H9 (cell line): Measurements from ENCODE around the gene HPF1. TPM values are rescaled to one million over a fixed set of nuclear protein-coding genes. Genes with fewer than 3 reads are reported as not detected.

Experiments
- DNase-seq: peaks from one replicate; pipeline ENCODE4 v3.0.0-alpha.2; 2017
- H2AFZ ChIP-seq: one replicate; pipeline ENCODE4 v1.6.1; 2013; ENCODE audit warnings: mild to moderate bottlenecking, low read length, control low read depth, moderate library complexity
- H2AK5ac ChIP-seq: 2 replicates; pipeline ENCODE4 v1.6.1; 2013; ENCODE audit warnings: low read length, control low read depth, mixed read lengths; ENCODE audit not compliant: insufficient read length
- H2BK120ac ChIP-seq: one replicate; pipeline ENCODE4 v1.6.1; 2013; ENCODE audit warnings: low read depth, mild to moderate bottlenecking, low read length, control low read depth, inconsistent platforms; ENCODE audit not compliant: poor library complexity, severe bottlenecking
- H2BK12ac ChIP-seq: 2 replicates; pipeline ENCODE4 v1.6.1; 2013; ENCODE audit warnings: low read length, control low read depth, mixed read lengths, low read depth; ENCODE audit not compliant: insufficient read length
- H2BK15ac ChIP-seq: 2 replicates; pipeline ENCODE4 v1.6.1; 2013; ENCODE audit warnings: low read depth, low read length, control low read depth
- H2BK20ac ChIP-seq: one replicate; pipeline ENCODE4 v1.6.1; 2013; ENCODE audit warnings: low read depth, mild to moderate bottlenecking, low read length, control low read depth, inconsistent platforms; ENCODE audit not compliant: poor library complexity, severe bottlenecking
- H2BK5ac ChIP-seq: 2 replicates; pipeline ENCODE4 v1.6.1; 2013; ENCODE audit warnings: low read length, control low read depth, mixed read lengths; ENCODE audit not compliant: insufficient read length
- H3K14ac ChIP-seq: 2 replicates; pipeline ENCODE4 v1.6.1; 2013; ENCODE audit warnings: low read length, control low read depth; ENCODE audit not compliant: insufficient read depth
- H3K18ac ChIP-seq: 2 replicates; pipeline ENCODE4 v1.6.1; 2013; ENCODE audit warnings: low read depth, mild to moderate bottlenecking, mixed read lengths, low read length, control low read depth; ENCODE audit not compliant: insufficient read length
- H3K23ac ChIP-seq: 2 replicates; pipeline ENCODE4 v1.6.1; 2013; ENCODE audit warnings: low read length, control low read depth, mixed read lengths, low read depth; ENCODE audit not compliant: insufficient read length
- H3K23me2 ChIP-seq: 2 replicates; pipeline ENCODE4 v1.6.1; 2013; ENCODE audit warnings: low read depth, mild to moderate bottlenecking, mixed read lengths, low read length, control low read depth; ENCODE audit not compliant: insufficient read length, poor library complexity, severe bottlenecking
- H3K27ac ChIP-seq: 2 replicates; pipeline ENCODE4 v1.5.1; 2013; ENCODE audit warnings: low read length, control low read depth, mixed read lengths, low read depth; ENCODE audit not compliant: insufficient read length
- H3K27me3 ChIP-seq: 2 replicates; pipeline ENCODE4 v1.6.1; 2013; ENCODE audit warnings: low read length, control low read depth, inconsistent platforms; ENCODE audit not compliant: insufficient read depth
- H3K4ac ChIP-seq: 2 replicates; pipeline ENCODE4 v1.6.1; 2013; ENCODE audit warnings: low read depth, mild to moderate bottlenecking, control low read depth, inconsistent platforms, low read length, moderate library complexity
- H3K4me1 ChIP-seq: 2 replicates; pipeline ENCODE4 v1.6.1; 2013; ENCODE audit warnings: low read length, control low read depth, inconsistent platforms; ENCODE audit not compliant: insufficient read depth
- H3K4me2 ChIP-seq: 2 replicates; pipeline ENCODE4 v1.6.1; 2013; ENCODE audit warnings: low read length, control low read depth, mixed read lengths; ENCODE audit not compliant: insufficient read length, insufficient read depth
- H3K56ac ChIP-seq: 2 replicates; pipeline ENCODE4 v1.6.1; 2013; ENCODE audit warnings: low read depth, mild to moderate bottlenecking, mixed read lengths, low read length, control low read depth; ENCODE audit not compliant: insufficient read length
- H3K79me1 ChIP-seq: 2 replicates; pipeline ENCODE4 v1.6.1; 2013; ENCODE audit warnings: low read depth, mild to moderate bottlenecking, moderate library complexity, low read length, control low read depth, inconsistent platforms; ENCODE audit not compliant: insufficient read depth, poor library complexity, severe bottlenecking
- H3K79me2 ChIP-seq: 2 replicates; pipeline ENCODE4 v1.6.1; 2013; ENCODE audit warnings: low read length, control low read depth, inconsistent platforms; ENCODE audit not compliant: insufficient read depth
- H3K9ac ChIP-seq: 2 replicates; pipeline ENCODE4 v1.6.1; 2013; ENCODE audit warnings: low read length, control low read depth, mixed read lengths; ENCODE audit not compliant: insufficient read length; ENCODE audit errors: extremely low read depth
- H3K9me3 ChIP-seq: one replicate; pipeline ENCODE4 v1.6.1; 2013; ENCODE audit warnings: low read depth, low read length, inconsistent platforms; ENCODE audit not compliant: control insufficient read depth
- H3T11ph ChIP-seq: one replicate; pipeline ENCODE4 v1.6.1; 2013; ENCODE audit warnings: mild to moderate bottlenecking, low read length, control low read depth, inconsistent platforms
- H4K20me1 ChIP-seq: one replicate; pipeline ENCODE4 v1.6.1; 2013; ENCODE audit not compliant: control insufficient read depth, insufficient read length, insufficient read depth
- H4K5ac ChIP-seq: 2 replicates; pipeline ENCODE4 v1.6.1; 2013; ENCODE audit warnings: low read depth, mild to moderate bottlenecking, mixed read lengths, low read length, control low read depth; ENCODE audit not compliant: insufficient read length
- H4K8ac ChIP-seq: replicated peaks from 2 replicates; pipeline ENCODE4 v1.6.1; 2013; ENCODE audit warnings: low read length, control low read depth, mixed read lengths, low read depth; ENCODE audit not compliant: insufficient read length
- H4K91ac ChIP-seq: 2 replicates; pipeline ENCODE4 v1.6.1; 2013; ENCODE audit warnings: low read depth, mild to moderate bottlenecking, moderate library complexity, mixed read lengths, low read length, control low read depth; ENCODE audit not compliant: insufficient read length
- H3K27ac Mint-ChIP-seq, 3 experiments: 2 replicates in 2 of 3; 3 replicates in 1 of 3; pipeline ENCODE4 v1.8.0; 2020 to 2021; ENCODE audit warnings: mixed read lengths in 3 of 3, mild to moderate bottlenecking in 1 of 3, moderate library complexity in 1 of 3
- H3K27me3 Mint-ChIP-seq: 2 replicates; pipeline ENCODE4 v1.8.0; 2021; ENCODE audit warnings: low read depth, mild to moderate bottlenecking, moderate library complexity, mixed read lengths
- H3K36me3 Mint-ChIP-seq, 3 experiments: 2 replicates in 2 of 3; 3 replicates in 1 of 3; pipeline ENCODE4 v1.8.0; 2020 to 2021; ENCODE audit warnings: low read depth in 3 of 3, mixed read lengths in 3 of 3; ENCODE audit not compliant: insufficient read depth in 1 of 3
- H3K4me1 Mint-ChIP-seq, 2 experiments: 2 replicates each; pipeline ENCODE4 v1.8.0; 2020; ENCODE audit warnings: mixed read lengths in 2 of 2
- H3K4me3 Mint-ChIP-seq, 2 experiments: 2 replicates in 1 of 2; 3 replicates in 1 of 2; pipeline ENCODE4 v1.8.0; 2020 to 2021; ENCODE audit warnings: mild to moderate bottlenecking in 2 of 2, mixed read lengths in 2 of 2, moderate library complexity in 1 of 2
- H3K9me3 Mint-ChIP-seq, 2 experiments: 2 replicates in 1 of 2; 3 replicates in 1 of 2; pipeline ENCODE4 v1.8.0; 2020; ENCODE audit warnings: mild to moderate bottlenecking in 2 of 2, mixed read lengths in 2 of 2, moderate library complexity in 1 of 2
- CTCF ChIP-seq: fragments of 200-600 bp; sonication (generic); conservative IDR thresholded peaks from 3 replicates; pipeline ENCODE4 v1.8.0; 2021; ENCODE audit warnings: antibody characterized with exemption, mild to moderate bottlenecking
- WGBS: extraction: QIAGEN DNeasy Blood & Tissue Kit; methylation state at CpG from one replicate; pipeline ENCODE4 v1.1.7; 2013; ENCODE audit warnings: missing lambda C conversion rate, low lambda C conversion rate, mixed read lengths; ENCODE audit not compliant: insufficient read length; ENCODE audit errors: extremely low coverage; 5-methylcytosine and 5-hydroxymethylcytosine counted together
- total RNA-seq: library from RNA; stranded (reverse); gene quantifications from 2 replicates; pipeline ENCODE4 v1.2.1, GENCODE V29; 2021

HPF1 gene
- total RNA-seq, 1 experiment from 2014 or later, result 32.1 TPM

DNA sequence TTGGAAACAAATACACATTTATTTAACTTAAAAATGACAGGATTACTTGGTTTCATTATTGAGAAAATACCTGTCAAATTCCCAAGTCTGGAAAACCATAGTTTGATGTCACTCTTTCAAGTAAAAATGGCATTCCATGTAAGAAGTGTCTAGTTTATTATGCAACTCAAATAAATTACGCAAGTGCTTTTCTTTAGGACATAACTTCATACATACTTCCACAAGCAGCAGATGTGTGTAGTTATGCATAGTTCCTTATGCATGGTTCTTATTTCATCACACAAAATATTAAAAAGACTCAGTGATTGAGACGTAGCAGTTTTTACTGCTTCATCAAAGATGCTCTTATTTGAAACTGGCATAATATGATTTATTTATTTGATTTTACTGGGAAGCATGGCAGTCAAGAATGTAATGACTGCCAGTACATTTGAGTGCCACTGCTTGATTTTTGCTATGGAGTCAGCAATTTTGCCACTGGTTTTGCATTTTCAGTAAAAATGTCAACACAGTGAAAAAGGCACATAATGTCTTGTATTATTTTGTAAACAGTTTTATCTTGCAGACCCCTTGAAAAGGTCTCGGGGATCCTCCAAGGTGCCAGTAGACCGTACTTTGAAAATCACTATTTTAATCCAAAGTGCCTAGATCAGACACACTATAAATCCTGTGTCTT lies 75.2 kb downstream of the HPF1 start:
- peaks cover 9 to 19% of the 10 kb centered on the region in 2 experiments; a peak in 4 of 5 replicates for H3K9me3 Mint-ChIP-seq
- Histone ChIP-seq H2AFZ (no peak overlapping the region), H4K5ac (no peak overlapping the region), H3K18ac (no peak overlapping the region), H2BK12ac (no peak overlapping the region), H3K14ac (no peak overlapping the region), H2BK5ac (no peak overlapping the region), H3K4me2 (no peak overlapping the region), H3K27me3 (no peaks in the 10 kb centered on the region; the same call in 1 of the 2 replicates), H3K79me1 (no peaks in the 10 kb centered on the region), H3K4me1 (no peaks in the 10 kb centered on the region), H3K23ac (no peak overlapping the region), H3K79me2 (no peaks in the 10 kb centered on the region), H2BK20ac (no peak overlapping the region), H2AK5ac (no peak overlapping the region), H3K56ac (no peak overlapping the region), H3T11ph (no peak overlapping the region), H2BK120ac (no peak overlapping the region), H3K23me2 (no peaks in the 10 kb centered on the region), H4K91ac (no peak overlapping the region), H2BK15ac (no peak overlapping the region), H4K20me1 (no peaks in the 10 kb centered on the region), H3K4ac (no peak overlapping the region), H3K9ac (no peak overlapping the region), H3K27ac (no peak overlapping the region), H4K8ac (no peak overlapping the region), H3K9me3 (no peaks in the 10 kb centered on the region)
- H3K4me3 Mint-ChIP-seq, result no peak overlapping the region
- H3K4me1 Mint-ChIP-seq, result no peaks in the 10 kb centered on the region
- no peak overlapping the region for H3K27ac Mint-ChIP-seq
- no peak for DNase-seq
- WGBS, result no CpG with 5 or more reads among the region's 4 CpGs
- TF ChIP-seq CTCF, result no peak
- no peaks in the 10 kb centered on the region for H3K27me3 Mint-ChIP-seq
- peaks cover 16 to 41% (median 31%) of the 10 kb centered on the region in 3 experiments; a peak in 6 of 7 replicates for H3K36me3 Mint-ChIP-seq

Other genes starting within 250 kb of the HPF1 start
- gene NEK1, start 145.4 kb downstream of the HPF1 start, total RNA-seq, result 12.3 and 12.6 TPM in 2 replicates
- 24.0 and 25.7 TPM in 2 replicates for gene CLCN3, start 137.4 kb downstream of the HPF1 start, total RNA-seq